Measurements from ENCODE around the gene MIXL1.

- TF ChIP-seq, protein P1, sequence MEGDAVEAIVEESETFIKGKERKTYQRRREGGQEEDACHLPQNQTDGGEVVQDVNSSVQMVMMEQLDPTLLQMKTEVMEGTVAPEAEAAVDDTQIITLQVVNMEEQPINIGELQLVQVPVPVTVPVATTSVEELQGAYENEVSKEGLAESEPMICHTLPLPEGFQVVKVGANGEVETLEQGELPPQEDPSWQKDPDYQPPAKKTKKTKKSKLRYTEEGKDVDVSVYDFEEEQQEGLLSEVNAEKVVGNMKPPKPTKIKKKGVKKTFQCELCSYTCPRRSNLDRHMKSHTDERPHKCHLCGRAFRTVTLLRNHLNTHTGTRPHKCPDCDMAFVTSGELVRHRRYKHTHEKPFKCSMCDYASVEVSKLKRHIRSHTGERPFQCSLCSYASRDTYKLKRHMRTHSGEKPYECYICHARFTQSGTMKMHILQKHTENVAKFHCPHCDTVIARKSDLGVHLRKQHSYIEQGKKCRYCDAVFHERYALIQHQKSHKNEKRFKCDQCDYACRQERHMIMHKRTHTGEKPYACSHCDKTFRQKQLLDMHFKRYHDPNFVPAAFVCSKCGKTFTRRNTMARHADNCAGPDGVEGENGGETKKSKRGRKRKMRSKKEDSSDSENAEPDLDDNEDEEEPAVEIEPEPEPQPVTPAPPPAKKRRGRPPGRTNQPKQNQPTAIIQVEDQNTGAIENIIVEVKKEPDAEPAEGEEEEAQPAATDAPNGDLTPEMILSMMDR (conservative IDR thresholded peaks at IDR 0.05; ENCODE audit: low read length), result peak; percentile 61
- TF ChIP-seq EZH2phosphoT487 (IDR thresholded peaks at IDR 0.05; ENCODE audit: borderline replicate concordance), result no peak
Measured at GRCh38 chr1:226181996-226182714, 41.3 kb upstream of the MIXL1 start.

All from Loucy (cell line).